Activated naive CD8-positive, alpha-beta T cell treated with anti-CD3 and anti-CD28 coated beads for 36 hours (primary cell): ENCODE results near the gene COG5. TPM values are rescaled to one million over a fixed set of nuclear protein-coding genes. Genes with fewer than 3 reads are reported as not detected.
"Not testable (repeated sequence)": the region's sequence is repeated elsewhere in the genome, so short reads cannot be mapped to it uniquely, and the experiment has no call there.

Experiments used
- DNase-seq: peaks from one replicate; pipeline ENCODE4 v3.0.0; 2021
- H3K27ac Mint-ChIP-seq: one replicate; pipeline ENCODE4 v1.8.0; 2022; ENCODE audit warnings: mild to moderate bottlenecking, moderate library complexity, mixed read lengths
- H3K27me3 Mint-ChIP-seq: one replicate; pipeline ENCODE4 v1.8.0; 2022; ENCODE audit warnings: mild to moderate bottlenecking, mixed read lengths
- H3K36me3 Mint-ChIP-seq: one replicate; pipeline ENCODE4 v1.8.0; 2021; ENCODE audit warnings: mild to moderate bottlenecking, mixed read lengths
- H3K4me1 Mint-ChIP-seq: one replicate; pipeline ENCODE4 v1.8.0; 2021; ENCODE audit warnings: mixed read lengths
- H3K4me3 Mint-ChIP-seq: one replicate; pipeline ENCODE4 v1.8.0; 2022; ENCODE audit warnings: mild to moderate bottlenecking, moderate library complexity, mixed read lengths
- H3K9me3 Mint-ChIP-seq: one replicate; pipeline ENCODE4 v1.8.0; 2022; ENCODE audit warnings: mixed read lengths
- total RNA-seq, 2 experiments: library from RNA; stranded (reverse); gene quantifications; one replicate each; pipeline ENCODE4 v1.2.3, GENCODE V29; 2021

Gene COG5
- total RNA-seq, 2 experiments from 2014 or later, result 29.6 TPM

DNA sequence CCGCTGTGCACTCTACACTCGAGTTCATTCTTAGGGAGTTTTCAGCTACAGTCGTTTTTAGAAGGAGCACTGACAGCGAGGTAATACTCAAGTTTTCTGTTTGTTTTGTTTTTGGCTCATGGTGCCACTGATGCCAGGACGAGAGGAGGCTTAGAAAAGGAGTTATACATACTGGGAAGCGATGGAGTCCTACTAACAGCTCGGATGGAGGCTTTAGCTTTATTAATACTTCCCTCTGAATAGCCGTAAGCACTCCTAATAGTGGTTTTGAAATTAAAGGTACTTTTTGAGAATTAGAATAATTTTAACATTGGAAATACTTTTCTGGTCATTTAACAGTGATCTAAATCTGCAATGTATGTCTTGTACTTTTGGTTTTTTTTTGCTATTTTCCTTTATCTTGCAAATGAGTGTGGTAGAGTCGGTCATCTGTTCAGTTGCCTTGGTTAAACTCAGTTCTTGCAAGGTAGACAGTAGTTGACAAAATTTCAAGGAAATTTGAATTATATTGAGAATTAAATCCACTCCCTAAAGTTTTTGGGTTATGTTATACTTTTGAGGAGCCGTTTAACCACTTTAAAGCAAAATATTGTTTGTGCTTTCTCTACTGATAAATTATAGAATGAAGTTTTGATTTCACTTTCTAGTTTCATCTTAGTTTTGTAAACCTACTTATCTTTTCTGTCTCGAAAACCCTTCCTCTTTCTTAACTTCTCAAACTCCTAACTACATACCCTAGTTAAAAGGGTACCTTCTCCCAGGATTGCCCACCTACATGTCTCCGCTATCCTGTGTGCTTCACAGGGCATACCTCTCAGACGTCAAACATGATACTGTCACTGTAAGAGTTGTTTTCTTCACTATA is 393.4 kb downstream of the COG5 start:
- Mint-ChIP-seq H3K4me1 (peaks cover 40% of the 10 kb centered on the region), H3K9me3 (no peaks in the 10 kb centered on the region), H3K4me3 (peak overlapping the region; percentile 99), H3K27me3 (peaks cover 4% of the 10 kb centered on the region), H3K27ac (peak overlapping the region; percentile 99), H3K36me3 (peaks cover 14% of the 10 kb centered on the region)
- no peak for DNase-seq

DNA sequence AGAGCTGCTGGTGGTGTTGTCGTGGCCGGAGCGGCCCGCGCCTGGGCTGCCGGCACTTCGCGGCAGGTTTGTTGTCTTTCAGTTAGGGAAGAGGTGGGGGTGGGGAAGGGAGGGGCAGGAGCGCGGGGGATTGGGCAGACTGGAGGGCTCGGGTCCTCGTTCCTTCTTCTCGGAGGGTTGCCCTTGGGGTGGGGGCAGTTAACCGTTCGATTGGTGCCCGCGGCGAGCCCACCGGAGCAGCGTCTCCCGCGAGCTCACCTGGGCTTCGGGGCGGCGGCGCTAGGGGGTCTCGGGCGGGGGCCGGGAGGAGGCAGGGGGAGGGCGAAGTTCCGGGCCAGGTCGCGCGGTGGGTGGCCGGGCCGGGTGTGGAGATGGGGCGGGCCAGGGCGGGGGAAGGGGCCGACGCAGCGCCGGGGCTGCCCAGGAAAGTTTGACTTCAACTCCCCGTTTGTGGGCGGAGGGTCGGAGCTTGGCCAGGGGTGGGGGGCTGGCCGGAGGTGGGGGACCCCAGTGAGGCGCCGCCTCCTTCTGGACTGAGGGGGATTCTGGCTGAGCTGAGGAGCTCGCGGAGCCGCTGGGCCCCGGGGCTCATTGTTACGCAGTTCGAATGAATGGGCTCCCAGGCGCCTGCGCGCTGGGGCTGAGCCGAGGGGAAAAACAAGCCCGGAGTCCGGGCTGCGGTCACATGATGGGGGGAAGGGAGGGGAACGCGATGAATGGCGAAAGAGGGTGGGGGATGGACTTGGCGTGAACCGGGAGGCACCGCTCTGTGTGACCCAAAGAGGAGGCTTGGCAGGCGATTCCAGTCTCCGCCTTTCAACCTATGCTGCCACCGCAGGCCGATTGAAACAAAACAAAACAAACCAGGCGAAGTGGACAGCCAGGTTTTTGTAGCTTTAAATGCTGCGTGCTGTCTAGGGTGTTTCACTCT is 394.3 kb downstream of the COG5 start:
- Mint-ChIP-seq H3K36me3 (peaks cover 14% of the 10 kb centered on the region), H3K4me3 (peak overlapping the region; percentile 99), H3K9me3 (no peaks in the 10 kb centered on the region), H3K27me3 (peaks cover 4% of the 10 kb centered on the region), H3K4me1 (peaks cover 32% of the 10 kb centered on the region), H3K27ac (peak overlapping the region; percentile 99)
- DNase-seq, result peak; percentile 90

DNA sequence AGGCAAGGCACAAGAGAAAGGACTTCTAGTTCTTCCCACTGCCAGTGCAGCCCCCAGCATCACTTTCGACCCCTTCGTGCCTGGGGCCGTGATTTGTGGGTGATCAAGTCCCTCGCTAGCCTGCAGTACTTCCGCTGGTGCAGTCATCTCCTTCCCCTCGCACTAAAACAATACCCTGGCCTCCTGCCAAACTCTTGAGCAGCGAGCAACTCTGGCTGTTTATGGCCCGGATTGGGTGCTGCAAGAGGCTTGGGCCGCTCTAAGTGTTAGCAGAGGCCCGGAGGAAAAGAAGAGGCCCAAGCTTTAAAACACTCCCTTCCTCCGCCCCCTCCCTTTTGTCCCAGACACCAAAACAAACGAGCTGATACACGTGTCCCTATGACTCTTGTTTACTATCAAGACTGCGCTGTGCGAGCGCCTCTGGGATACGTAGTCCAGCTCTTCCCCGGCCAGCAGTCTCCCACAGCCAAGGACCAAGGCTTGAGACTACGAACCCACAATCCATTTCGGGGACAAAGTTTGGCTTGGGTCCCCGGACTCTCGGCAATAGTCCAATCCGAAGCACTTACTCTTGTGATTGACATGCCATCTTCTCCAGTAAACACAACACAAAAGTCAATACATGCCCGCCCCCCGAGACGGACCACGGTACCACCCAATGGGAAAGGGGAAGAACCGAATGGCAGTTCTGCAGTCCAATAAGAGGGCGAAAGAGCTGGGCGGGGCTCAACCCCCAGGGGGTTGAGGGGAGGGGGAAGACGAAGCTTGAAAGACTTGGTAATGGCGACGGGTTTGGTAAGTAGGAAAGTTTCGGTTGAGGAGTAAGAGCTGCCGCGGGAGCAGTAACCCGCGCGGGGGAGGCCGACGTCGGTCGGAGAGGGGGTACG is 395.2 kb downstream of the COG5 start, which contains the start of gene HBP1:
HBP1 (plus strand) TSS at position 771 of the 887 bp plus-strand sequence. CDS start 10,891 bp downstream, outside the sequence.
- Mint-ChIP-seq H3K27ac (peak within 1 kb of the TSS; percentile 99), H3K27me3 (peaks cover 4% of the 10 kb centered on the region), H3K4me3 (peak within 1 kb of the TSS; percentile 99), H3K36me3 (peaks cover 14% of the 10 kb centered on the region), H3K4me1 (peaks cover 25% of the 10 kb centered on the region), H3K9me3 (no peaks in the 10 kb centered on the region)
- DNase-seq, result peak; percentile 95

DNA sequence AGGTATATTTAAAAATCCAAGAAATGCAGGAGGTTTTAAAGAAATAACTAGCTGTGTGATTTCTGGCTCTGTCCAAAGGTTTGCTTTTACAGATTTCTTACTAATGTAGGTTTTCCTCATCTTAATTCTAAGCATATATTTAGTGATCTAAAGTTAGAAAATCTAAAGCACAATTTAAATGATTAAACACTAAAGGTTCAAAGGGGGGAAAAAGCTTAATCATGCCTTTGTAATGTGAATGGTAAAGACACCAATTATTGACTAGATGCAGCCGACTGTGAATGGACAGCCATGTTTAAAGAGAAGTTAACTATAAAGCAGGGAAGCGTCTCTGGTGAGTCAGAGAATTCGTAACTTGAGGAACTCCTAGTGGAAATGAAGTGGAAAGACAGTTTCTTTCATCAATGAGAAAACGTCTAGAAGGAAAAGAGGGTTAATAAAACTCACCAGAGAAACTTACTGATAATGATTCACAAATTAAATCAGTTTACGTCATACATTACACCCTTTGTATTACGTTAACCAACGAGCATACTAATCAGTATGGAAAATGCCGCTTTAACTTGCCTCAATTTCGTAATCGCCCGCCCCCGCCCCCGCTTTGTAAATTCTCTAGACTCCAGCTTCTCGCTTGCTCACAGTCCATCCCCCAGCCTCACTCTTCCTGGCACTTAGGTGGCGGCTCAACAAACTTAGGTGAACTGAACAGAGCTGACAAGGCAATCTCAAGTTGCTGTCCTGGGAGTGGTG is 396.1 kb downstream of the COG5 start:
- Mint-ChIP-seq H3K4me1 (peaks cover 17% of the 10 kb centered on the region), H3K36me3 (peaks cover 11% of the 10 kb centered on the region)

DNA sequence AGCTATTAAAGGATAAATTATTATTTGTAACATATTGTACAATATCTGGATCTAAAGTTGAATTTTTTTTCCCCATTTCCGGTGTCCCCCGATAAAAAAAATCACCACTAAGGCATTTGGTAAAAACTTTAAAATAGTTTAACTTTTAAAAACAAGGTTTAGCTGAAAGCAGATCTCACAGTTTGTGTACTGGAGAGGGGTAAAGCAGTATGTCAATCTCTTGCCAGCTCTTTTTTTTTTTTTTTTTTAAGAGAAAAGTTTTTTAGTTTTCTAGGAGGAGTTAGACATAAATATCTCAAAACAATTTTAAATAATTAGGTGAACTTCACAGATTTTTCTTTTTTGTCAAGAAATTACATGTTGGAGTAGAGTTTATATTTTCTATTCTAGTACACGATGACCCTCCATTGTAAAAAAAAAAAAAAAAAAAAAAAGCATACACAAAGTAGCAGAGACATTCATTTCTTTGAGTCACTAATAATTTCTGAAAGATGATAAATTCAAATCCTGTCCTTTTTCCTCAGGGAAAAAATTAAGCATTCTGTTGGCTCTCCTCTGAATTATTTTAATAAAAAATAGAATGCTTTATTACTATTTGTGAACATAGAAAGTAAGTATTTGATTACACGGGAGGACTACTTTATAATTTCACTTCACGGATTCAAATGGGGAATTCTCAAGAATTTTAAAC is 396.8 kb downstream of the COG5 start:
- Mint-ChIP-seq H3K27me3 (peaks cover 4% of the 10 kb centered on the region), H3K4me3 (peak overlapping the region; percentile 99), H3K4me1 (peaks cover 15% of the 10 kb centered on the region), H3K36me3 (peaks cover 11% of the 10 kb centered on the region), H3K9me3 (no peaks in the 10 kb centered on the region), H3K27ac (peak overlapping the region; percentile 99)
- DNase-seq, result no peak

More for the DNA sequence above, 396.1 kb downstream of the COG5 start:
- Mint-ChIP-seq H3K27ac (peak overlapping the region; percentile 99), H3K4me3 (peak overlapping the region; percentile 99), H3K9me3 (no peaks in the 10 kb centered on the region), H3K27me3 (peaks cover 4% of the 10 kb centered on the region)
- DNase-seq, result no peak

DNA sequence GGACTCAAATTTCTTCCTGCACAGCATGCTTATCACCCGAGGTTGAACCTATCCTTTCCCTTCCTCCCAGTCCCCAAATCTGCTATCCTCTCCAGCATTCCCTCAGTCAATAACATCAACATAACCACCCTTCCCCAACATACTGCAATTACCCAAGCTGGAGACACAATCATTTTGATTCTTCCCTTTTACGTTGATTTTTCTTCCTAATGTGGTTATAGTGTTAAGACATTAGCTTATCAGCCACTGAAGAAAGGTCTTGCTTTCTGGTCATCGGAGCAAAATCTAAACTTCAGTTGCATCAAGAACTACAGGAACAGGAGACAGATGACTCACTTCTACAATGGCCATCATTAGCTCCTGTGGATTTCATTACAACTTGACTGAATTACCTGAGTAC is 398.4 kb downstream of the COG5 start:
- no peak overlapping the region for H3K4me3 Mint-ChIP-seq
- peaks cover 5% of the 10 kb centered on the region for H3K36me3 Mint-ChIP-seq
- H3K27ac Mint-ChIP-seq, result no peak overlapping the region

DNA sequence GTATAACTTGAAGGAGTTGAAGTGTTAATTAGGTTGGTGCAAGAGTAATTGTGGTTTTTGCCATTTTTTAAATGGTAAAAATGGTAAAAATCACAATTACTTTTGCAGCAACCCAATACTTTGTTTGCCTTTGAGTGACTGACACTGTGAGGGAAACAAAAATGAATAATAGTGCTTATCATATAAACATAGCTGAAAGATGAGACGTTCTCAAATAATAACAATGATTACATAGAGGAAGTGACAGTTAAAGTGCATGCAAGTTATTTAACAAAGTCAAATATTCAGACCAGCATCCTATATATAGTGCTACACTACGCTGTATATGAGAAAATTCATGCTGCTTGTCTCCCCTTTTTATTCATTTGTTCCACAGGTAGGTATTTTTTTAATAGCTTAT is 399.6 kb downstream of the COG5 start:
- no peak overlapping the region for H3K27ac Mint-ChIP-seq

More for the DNA sequence above, 398.4 kb downstream of the COG5 start:
- H3K27me3 Mint-ChIP-seq, result peaks cover 4% of the 10 kb centered on the region
- H3K4me1 Mint-ChIP-seq, result peaks cover 7% of the 10 kb centered on the region
- DNase-seq, result no peak
- no peaks in the 10 kb centered on the region for H3K9me3 Mint-ChIP-seq

DNA sequence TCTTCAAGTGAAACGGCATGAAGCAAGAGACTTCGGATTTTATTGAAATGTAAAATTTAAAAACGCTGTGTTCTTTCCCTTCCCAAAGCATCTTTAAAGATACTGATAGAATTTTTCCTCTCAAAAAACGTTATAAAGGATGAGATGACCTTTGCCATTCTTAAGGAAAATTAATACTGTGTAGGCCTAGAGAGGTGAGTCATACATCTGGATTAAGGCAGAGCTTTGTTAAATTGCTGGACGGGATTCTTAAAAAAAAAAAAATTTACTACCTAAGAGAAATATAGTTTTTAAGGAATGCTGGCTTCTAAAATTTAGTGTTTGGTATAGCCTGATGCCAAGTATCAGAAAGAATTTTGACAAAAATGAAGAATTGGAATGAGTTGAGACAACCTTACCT is 401.2 kb downstream of the COG5 start:
- Mint-ChIP-seq H3K9me3 (no peaks in the 10 kb centered on the region), H3K4me1 (peaks cover 7% of the 10 kb centered on the region), H3K4me3 (no peak overlapping the region), H3K27ac (no peak overlapping the region), H3K36me3 (no peaks in the 10 kb centered on the region), H3K27me3 (no peaks in the 10 kb centered on the region)
- no peak for DNase-seq

More for the DNA sequence above, 399.6 kb downstream of the COG5 start:
- peaks cover 7% of the 10 kb centered on the region for H3K4me1 Mint-ChIP-seq
- peaks cover 4% of the 10 kb centered on the region for H3K27me3 Mint-ChIP-seq
- H3K36me3 Mint-ChIP-seq, result no peaks in the 10 kb centered on the region
- H3K4me3 Mint-ChIP-seq, result no peak overlapping the region
- DNase-seq, result no peak
- H3K9me3 Mint-ChIP-seq, result no peaks in the 10 kb centered on the region

DNA sequence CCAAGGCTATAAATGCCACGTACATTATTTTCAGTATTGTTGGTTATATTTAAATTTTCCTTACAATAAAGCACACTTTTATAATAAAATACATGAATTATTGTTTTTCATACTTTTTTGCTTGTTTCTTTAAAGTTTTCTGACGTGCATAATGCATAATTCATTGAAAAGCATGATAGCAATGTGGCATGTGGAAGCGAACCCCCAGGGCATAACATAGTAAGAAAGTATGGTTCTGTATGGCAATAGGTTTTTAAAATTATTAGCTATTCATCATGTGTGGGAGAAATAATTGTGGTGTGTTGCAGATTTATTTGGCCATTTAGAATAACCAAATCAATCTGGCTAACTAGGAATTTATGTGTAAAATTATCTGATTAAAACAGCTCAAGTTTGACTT is 402.3 kb downstream of the COG5 start:
- no peak overlapping the region for H3K4me3 Mint-ChIP-seq

DNA sequence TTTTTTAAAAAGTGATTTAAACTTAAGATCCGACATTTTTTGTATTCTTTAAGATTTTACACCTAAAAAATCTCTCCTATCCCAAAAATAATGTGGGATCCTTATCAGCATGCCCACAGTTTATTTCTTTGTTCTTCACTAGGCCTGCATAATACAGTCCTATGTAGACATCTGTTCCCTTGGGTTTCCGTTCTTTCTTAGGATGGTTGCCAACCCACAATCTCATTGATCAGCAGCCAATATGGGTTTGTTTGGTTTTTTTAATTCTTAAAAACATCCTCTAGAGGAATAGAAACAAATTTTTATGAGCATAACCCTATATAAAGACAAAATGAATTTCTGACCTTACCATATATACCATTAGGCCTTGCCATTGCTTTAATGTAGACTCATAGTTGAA is 403.3 kb downstream of the COG5 start:
- Mint-ChIP-seq H3K27me3 (no peaks in the 10 kb centered on the region), H3K36me3 (no peaks in the 10 kb centered on the region), H3K4me3 (no peak overlapping the region), H3K4me1 (peaks cover 2% of the 10 kb centered on the region), H3K27ac (no peak overlapping the region), H3K9me3 (no peaks in the 10 kb centered on the region)
- DNase-seq, result no peak

More for the DNA sequence above, 402.3 kb downstream of the COG5 start:
- Mint-ChIP-seq H3K9me3 (no peaks in the 10 kb centered on the region), H3K4me1 (peaks cover 4% of the 10 kb centered on the region), H3K36me3 (no peaks in the 10 kb centered on the region), H3K27me3 (no peaks in the 10 kb centered on the region), H3K27ac (no peak overlapping the region)
- no peak for DNase-seq

DNA sequence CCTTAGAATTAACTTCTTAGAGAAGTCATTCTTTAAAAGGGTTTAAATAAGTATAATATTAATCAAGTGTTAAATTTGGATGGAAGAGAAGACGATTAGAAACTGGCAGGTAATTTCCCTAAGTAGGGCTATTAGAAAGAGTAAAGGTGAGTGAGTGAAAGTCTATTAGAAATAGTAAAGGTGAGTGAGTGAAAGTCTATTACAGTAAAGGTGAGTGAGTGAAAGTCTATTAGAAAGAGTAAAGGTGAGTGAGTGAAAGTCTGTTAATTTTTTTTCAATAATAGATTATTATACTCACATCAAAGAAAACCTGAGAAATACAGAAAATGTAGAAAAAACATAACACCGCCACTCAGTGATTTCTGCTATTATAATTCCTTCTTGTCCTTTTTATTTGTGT is 405.7 kb downstream of the COG5 start:
- no peaks in the 10 kb centered on the region for H3K27me3 Mint-ChIP-seq
- no peak for DNase-seq
- H3K4me1 Mint-ChIP-seq, result no peaks in the 10 kb centered on the region
- no peaks in the 10 kb centered on the region for H3K9me3 Mint-ChIP-seq
- no peak overlapping the region for H3K27ac Mint-ChIP-seq
- no peaks in the 10 kb centered on the region for H3K36me3 Mint-ChIP-seq
- H3K4me3 Mint-ChIP-seq, result no peak overlapping the region

DNA sequence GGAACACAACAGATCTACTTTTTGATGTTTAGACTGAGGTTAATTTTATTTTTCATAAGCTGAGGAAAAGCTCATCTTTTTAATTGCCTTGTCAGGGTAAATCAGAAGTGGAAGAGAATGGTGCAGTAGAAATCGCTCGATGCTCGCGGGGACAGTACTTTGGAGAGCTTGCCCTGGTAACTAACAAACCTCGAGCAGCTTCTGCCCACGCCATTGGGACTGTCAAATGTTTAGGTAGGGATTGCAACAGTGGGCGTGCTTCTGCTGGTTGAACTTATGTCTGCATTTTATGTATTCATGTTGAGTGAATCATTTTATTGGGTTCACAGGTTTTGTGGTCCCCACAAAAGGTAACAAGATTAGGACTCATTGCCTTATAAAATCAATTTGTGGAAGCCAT is 406.6 kb downstream of the COG5 start:
- no peaks in the 10 kb centered on the region for H3K4me1 Mint-ChIP-seq
- H3K27me3 Mint-ChIP-seq, result no peaks in the 10 kb centered on the region
- DNase-seq, result no peak
- no peaks in the 10 kb centered on the region for H3K36me3 Mint-ChIP-seq
- H3K27ac Mint-ChIP-seq, result no peak overlapping the region
- no peaks in the 10 kb centered on the region for H3K9me3 Mint-ChIP-seq
- no peak overlapping the region for H3K4me3 Mint-ChIP-seq

DNA sequence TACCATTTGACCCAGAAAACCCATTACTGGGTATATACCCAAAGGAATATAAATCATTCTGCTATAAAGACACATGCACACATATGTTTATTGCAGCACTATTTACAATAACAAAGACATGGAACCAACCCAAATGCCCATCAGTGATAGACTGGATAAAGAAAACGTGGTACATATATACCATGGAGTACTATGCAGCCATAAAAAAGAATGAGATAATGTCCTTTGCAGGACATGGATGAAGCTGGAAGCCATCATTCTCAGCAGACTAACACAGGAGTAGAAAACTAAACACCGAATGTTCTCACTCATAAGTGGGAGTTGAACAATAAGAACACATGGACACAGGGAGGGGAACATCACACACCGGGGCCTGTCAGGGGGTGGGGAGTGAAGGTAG is 408.0 kb downstream of the COG5 start:
- not testable (repeated sequence) for H3K27me3 Mint-ChIP-seq, H3K36me3 Mint-ChIP-seq, H3K4me3 Mint-ChIP-seq

More for the DNA sequence above, 408.0 kb downstream of the COG5 start:
- H3K27ac Mint-ChIP-seq, H3K9me3 Mint-ChIP-seq, H3K4me1 Mint-ChIP-seq, DNase-seq: not testable (repeated sequence)
